Endothelial cell of umbilical vein (primary cell): ENCODE data around the gene MAML1. TPM values are rescaled to one million over a fixed set of nuclear protein-coding genes. Genes with fewer than 3 reads are reported as not detected.
A peak's percentile ranks its signal among the peaks of the same experiment; 100 is the strongest.

Source experiments
- BruUV-seq: library from RNA; stranded (reverse); fragments of 400-500 nt; replicated peaks from 2 replicates; lab custom pipeline; 2021; lab: Mats Ljungman, UMichigan
- CTCF ChIA-PET: fragments of 300-600, 350-600 bp; sonication (Branson Sonifier 250); formaldehyde crosslinking; loops from one replicate; lab custom pipeline; 2021; ENCODE audit warnings: antibody characterized with exemption, inconsistent platforms; lab: Charles Lee
- POLR2A ChIA-PET: fragments of 300-600, 350-600 bp; sonication (Branson Sonifier 250); formaldehyde crosslinking; loops from one replicate; lab custom pipeline; 2021; ENCODE audit warnings: antibody characterized with exemption, inconsistent platforms; lab: Charles Lee
- DNase-seq: peaks from one replicate; pipeline ENCODE4 v3.0.0-alpha.2; 2011; ENCODE audit warnings: low read depth, low spot score
- FAIRE-seq: peaks from 2 replicates; lab custom pipeline; 2011; peaks lifted over from hg19 to GRCh38; lab: Jason Lieb, UNC
- H2AFZ ChIP-seq: 2 replicates; pipeline ENCODE4 v1.6.0; 2012; ENCODE audit warnings: low read depth, low read length, control low read depth, inconsistent platforms
- H3K27ac ChIP-seq: 2 replicates; pipeline ENCODE4 v1.5.1; 2011; ENCODE audit warnings: low read depth, mild to moderate bottlenecking, control low read depth, low read length, moderate library complexity; ENCODE audit not compliant: insufficient read depth
- H3K27me3 ChIP-seq, 2 experiments: 2 replicates each; pipeline versions ENCODE4 v1.6.0 to v1.6.1; 2011; ENCODE audit warnings: low read length in 2 of 2, mixed read lengths in 1 of 2; ENCODE audit not compliant: control insufficient read depth in 2 of 2, insufficient read depth in 2 of 2
- H3K36me3 ChIP-seq, 2 experiments: 2 replicates in 1 of 2; 3 replicates in 1 of 2; pipeline ENCODE4 v1.5.1; 2011; ENCODE audit warnings: low read length in 2 of 2, mild to moderate bottlenecking in 1 of 2, moderate library complexity in 1 of 2; ENCODE audit not compliant: control insufficient read depth in 2 of 2, insufficient read depth in 2 of 2; ENCODE audit errors: extremely low read depth in 1 of 2
- H3K4me1 ChIP-seq: 3 replicates; pipeline ENCODE4 v1.5.1; 2011; ENCODE audit warnings: mild to moderate bottlenecking, low read length; ENCODE audit not compliant: control insufficient read depth, insufficient read depth; ENCODE audit errors: extremely low read depth
- H3K4me2 ChIP-seq: 2 replicates; pipeline ENCODE4 v1.6.1; 2011; ENCODE audit warnings: low read length, control low read depth, mixed read lengths; ENCODE audit not compliant: insufficient read depth
- H3K4me3 ChIP-seq, 3 experiments: fragments of 200-600 bp in 1 of 3; sonication (generic), shearing (Covaris generic) in 1 of 3; replicated peaks in 1 of 3; 2 replicates each; pipeline ENCODE4 v1.5.1; 2011 to 2016; ENCODE audit warnings: control low read depth in 3 of 3, low read length in 3 of 3, mild to moderate bottlenecking in 2 of 3, inconsistent platforms in 1 of 3, low read depth in 1 of 3, moderate library complexity in 1 of 3; ENCODE audit not compliant: insufficient read depth in 1 of 3
- H3K79me2 ChIP-seq: 2 replicates; pipeline ENCODE4 v1.6.0; 2012; ENCODE audit warnings: low read length, inconsistent platforms; ENCODE audit not compliant: control insufficient read depth, insufficient read depth
- H3K9ac ChIP-seq: replicated peaks from 2 replicates; pipeline ENCODE3; 2011; ENCODE audit warnings: low read length, control low read depth; ENCODE audit not compliant: insufficient read depth; ENCODE audit errors: extremely low read depth
- H3K9me1 ChIP-seq: replicated peaks from 3 replicates; pipeline ENCODE4 v1.6.0; 2011; ENCODE audit warnings: mild to moderate bottlenecking, low read length; ENCODE audit not compliant: control insufficient read depth, insufficient read depth; ENCODE audit errors: extremely low read depth
- H3K9me3 ChIP-seq: replicated peaks from 2 replicates; pipeline ENCODE4 v1.5.1; 2012; ENCODE audit warnings: low read length, inconsistent platforms; ENCODE audit not compliant: control insufficient read depth, insufficient read depth
- H4K20me1 ChIP-seq: replicated peaks from 2 replicates; pipeline ENCODE3; 2011; ENCODE audit warnings: mild to moderate bottlenecking, low read length; ENCODE audit not compliant: control insufficient read depth, insufficient read depth; ENCODE audit errors: extremely low read depth
- CTCF ChIP-seq, 2 donors: IDR thresholded peaks; 1 replicate in 1 of 2; 2 replicates in 1 of 2; pipeline ENCODE4 v1.5.1; 2011; ENCODE audit warnings: low read length in 2 of 2, mild to moderate bottlenecking in 2 of 2, moderate library complexity in 2 of 2, control low read depth in 1 of 2, inconsistent platforms in 1 of 2, low read depth in 1 of 2; ENCODE audit not compliant: insufficient read depth in 1 of 2; ENCODE audit errors: extremely low read depth in 1 of 2
- EZH2 ChIP-seq: IDR thresholded peaks from 2 replicates; pipeline ENCODE4 v1.6.1; 2012; ENCODE audit warnings: borderline replicate concordance, low read depth, mild to moderate bottlenecking, moderate library complexity, low read length, inconsistent platforms; ENCODE audit not compliant: severe bottlenecking
- FOS ChIP-seq: IDR thresholded peaks from 2 replicates; pipeline ENCODE4 v1.6.1; 2011; ENCODE audit warnings: mild to moderate bottlenecking, low read length, moderate library complexity, borderline replicate concordance; ENCODE audit not compliant: insufficient read depth
- GATA2 ChIP-seq: IDR thresholded peaks from 2 replicates; pipeline ENCODE4 v1.7.0; 2011; ENCODE audit warnings: low read depth, mild to moderate bottlenecking, moderate library complexity, mixed read lengths, low read length; ENCODE audit not compliant: insufficient read length, insufficient read depth
- JUN ChIP-seq: IDR thresholded peaks from 2 replicates; pipeline ENCODE4 v1.6.1; 2011; ENCODE audit warnings: borderline replicate concordance, low read depth; ENCODE audit not compliant: insufficient read length, insufficient read depth
- MYC ChIP-seq: IDR thresholded peaks from one replicate; pipeline ENCODE4 v1.6.1; 2011; ENCODE audit warnings: mild to moderate bottlenecking, low read depth, low read length
- POLR2A ChIP-seq: IDR thresholded peaks from 2 replicates; pipeline ENCODE4 v1.6.1; 2012; ENCODE audit warnings: low read depth, mild to moderate bottlenecking, control low read depth, low read length
- POLR2AphosphoS5 ChIP-seq: IDR thresholded peaks from 2 replicates; pipeline ENCODE4 v1.6.1; 2012; ENCODE audit warnings: low read depth, mild to moderate bottlenecking, control low read depth, low read length, moderate library complexity; ENCODE audit not compliant: insufficient read depth
- dilution Hi-C: fragments of 300-500 bp; cut with MboI; formaldehyde crosslinking; loops from one replicate; pipeline ENCODE4 v1.15.0; 2019; ENCODE audit warnings: low sequenced_read_pairs; ENCODE audit not compliant: extremely low pct_ligation_motif_present
- intact Hi-C: fragments of 100-400 bp; cut with micrococcal nuclease; formaldehyde crosslinking; loops from one replicate; pipeline ENCODE4 v1.10.0; 2022
- polyA plus RNA-seq, 4 experiments: library from polyadenylated mRNA; depleted of rRNA in 3 of 4; stranded (reverse) in 3 of 4; unstranded in 1 of 4; fragments of >200 nt; gene quantifications; 2 replicates each; pipeline versions ENCODE4 v1.2.1 to v1.2.3, GENCODE V29; 2011 to 2012; ENCODE audit warnings: missing spikeins in 1 of 4
- total RNA-seq: library from RNA; stranded (reverse); gene quantifications from 2 replicates; pipeline ENCODE4 v1.2.3, GENCODE V29; 2021
- TF ChIP-seq, protein P1 (sequence below): IDR thresholded peaks from 2 replicates; pipeline ENCODE4 v1.6.1; 2011; ENCODE audit not compliant: insufficient read depth, insufficient read length

Gene MAML1
- total and polyA plus RNA-seq, 2 donors (not counting 3 experiments of a cell fraction or from before 2014, with no cell fraction given) = 12.4 to 29.0 TPM

- peaks cover 45% of the 10 kb centered on the region for H3K79me2 ChIP-seq
- BruUV-seq = TSS peak; percentile 48
- DNase-seq (peak; percentile 39), FAIRE-seq (no peak)
- ChIA-PET CTCF (interaction anchor here (0.6 to 2.6 kb wide), 4 partner anchors 18 to 88 kb away, joined by 3 to 21 read pairs (median 6); partner anchors contain the start of gene MAML1), POLR2A (interaction anchor here (0.5 to 1.7 kb wide), 12 partner anchors 9 to 261 kb away, joined by 3 to 18 read pairs (median 7); partner anchors contain the start of genes HNRNPH1, MAML1 and MRNIP)
- dilution Hi-C loops (no loop called here), intact Hi-C loops (loop anchor here (2.0 to 5.0 kb wide), 3 partner anchors 141 to 263 kb away; partner anchors contain the start of gene RNF130)
- H3K27ac ChIP-seq = peak overlapping the region; percentile 96
- no peaks in the 10 kb centered on the region for H3K27me3 ChIP-seq
- H3K9me3 ChIP-seq = no peaks in the 10 kb centered on the region
- H3K36me3 ChIP-seq = peaks cover 17 to 24% of the 10 kb centered on the region in 2 experiments
- no peak overlapping the region for H2AFZ ChIP-seq
- H3K9ac ChIP-seq = peak overlapping the region; percentile 70
- TF ChIP-seq EZH2 (no peak), FOS (no peak), CTCF (IDR thresholded peaks at IDR 0.05; ENCODE audit: extremely low read depth in 1 of 2, insufficient read depth in 1 of 2, low read depth in 1 of 2, low read length in 2 of 2) (no peak), POLR2AphosphoS5 (no peak), MYC (no peak), JUN (no peak), POLR2A (no peak), GATA2 (no peak)
- TF ChIP-seq, protein P1, sequence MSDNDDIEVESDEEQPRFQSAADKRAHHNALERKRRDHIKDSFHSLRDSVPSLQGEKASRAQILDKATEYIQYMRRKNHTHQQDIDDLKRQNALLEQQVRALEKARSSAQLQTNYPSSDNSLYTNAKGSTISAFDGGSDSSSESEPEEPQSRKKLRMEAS = no peak
- H3K9me1 ChIP-seq = no peaks in the 10 kb centered on the region
- peaks cover 10% of the 10 kb centered on the region for H4K20me1 ChIP-seq
- H3K4me3 ChIP-seq = peak overlapping the region in 1 of 3 experiments; percentile 90
- H3K4me2 ChIP-seq = peak overlapping the region; percentile 26
- peaks cover 37% of the 10 kb centered on the region for H3K4me1 ChIP-seq
Measured at GRCh38 chr5:179820127-179820482, 87.5 kb downstream of the MAML1 start.
